ENCODE measurements around the gene ERC1. TPM values are rescaled to one million over a fixed set of nuclear protein-coding genes. Genes with fewer than 3 reads are reported as not detected.

ERC1 gene
- total RNA-seq, 1 experiment from 2014 or later, result 40.4 TPM

- no peak overlapping the region for H3K27ac ChIP-seq (ENCODE audit: low read length)
- H3K27me3 ChIP-seq (ENCODE audit: control insufficient read depth, insufficient read depth, low read length), result no peaks in the 10 kb centered on the region
- no peak overlapping the region for H3K4me3 ChIP-seq (ENCODE audit: low read depth in 2 of 2, low read length in 2 of 2)
- no peaks in the 10 kb centered on the region for H3K9me3 ChIP-seq (ENCODE audit: control insufficient read depth, insufficient read depth, low read depth, low read length)
- ChIA-PET CTCF (no interaction called here), POLR2A (no interaction called here)
- intact Hi-C loops (cut with micrococcal nuclease; ENCODE audit: unreplicated experiment), result no loop called here
- H3K36me3 ChIP-seq (ENCODE audit: control insufficient read depth, insufficient read depth, low read length), result no peaks in the 10 kb centered on the region; the same call in 1 of the 2 replicates
- ATAC-seq (no peak), DNase-seq (ENCODE audit: low read depth, low spot score) (no peak)
- H3K4me1 ChIP-seq (ENCODE audit: control insufficient read depth, insufficient read depth, low read length), result no peaks in the 10 kb centered on the region
- TF ChIP-seq SIN3A (IDR thresholded peaks at IDR 0.05; ENCODE audit: borderline replicate concordance, insufficient read depth, low read depth, low read length) (no peak), POLR2AphosphoS5 (IDR thresholded peaks at IDR 0.05; ENCODE audit: low read depth, low read length) (no peak), REST (IDR thresholded peaks at IDR 0.05; ENCODE audit: insufficient read depth in 1 of 2, low read depth in 2 of 2, low read length in 1 of 2) (no peak), TCF7L2 (IDR thresholded peaks at IDR 0.05; ENCODE audit: low read depth, low read length) (no peak), CTCF (IDR thresholded peaks at IDR 0.05) (no peak)
- no TSS peak for BruUV-seq (replicated peaks)
- in situ Hi-C loops (cut with HindIII; ENCODE audit: low pct_unique_long_range_greater_than_20kb, low sequenced_read_pairs), result no loop called here
Observed at GRCh38 chr12:971991-972390, 19.0 kb upstream of the ERC1 start.

- intact Hi-C loops (cut with micrococcal nuclease; ENCODE audit: unreplicated experiment) (no loop called here), in situ Hi-C loops (cut with HindIII; ENCODE audit: low pct_unique_long_range_greater_than_20kb, low sequenced_read_pairs) (no loop called here)
- POLR2A ChIA-PET, result no interaction called here
- Histone ChIP-seq H3K27me3 (ENCODE audit: control insufficient read depth, insufficient read depth, low read length) (no peaks in the 10 kb centered on the region), H3K9me3 (ENCODE audit: control insufficient read depth, insufficient read depth, low read depth, low read length) (no peaks in the 10 kb centered on the region), H3K27ac (ENCODE audit: low read length) (no peak overlapping the region), H3K4me1 (ENCODE audit: control insufficient read depth, insufficient read depth, low read length) (no peaks in the 10 kb centered on the region), H3K36me3 (ENCODE audit: control insufficient read depth, insufficient read depth, low read length) (no peaks in the 10 kb centered on the region), H3K4me3 (ENCODE audit: low read depth in 2 of 2, low read length in 2 of 2) (no peak overlapping the region)
- TF ChIP-seq REST (IDR thresholded peaks at IDR 0.05; ENCODE audit: insufficient read depth in 1 of 2, low read depth in 2 of 2, low read length in 1 of 2) (no peak), CTCF (IDR thresholded peaks at IDR 0.05) (no peak), SIN3A (IDR thresholded peaks at IDR 0.05; ENCODE audit: borderline replicate concordance, insufficient read depth, low read depth, low read length) (no peak)
- ATAC-seq, result no peak
- no TSS peak for BruUV-seq (replicated peaks)
- no peak for DNase-seq (ENCODE audit: low read depth, low spot score)
- CTCF ChIA-PET, result no interaction called here
Observed at GRCh38 chr12:974271-974862, 16.7 kb upstream of the ERC1 start.
